NOMO-1 treated with dmso at 0.1 percent for 144 hours (cell line): ENCODE measurements around the gene PDE4B.

Source experiments
- DNase-seq: peaks from one replicate; lab custom pipeline; 2025; ENCODE audit not compliant: unreplicated experiment; lab: John Stamatoyannopoulos, UW

The PDE4B gene

GRCh38 chr1:66253330-66253921 is 460.7 kb downstream of the PDE4B start:
- DNase-seq: peak; percentile 47

DNA sequence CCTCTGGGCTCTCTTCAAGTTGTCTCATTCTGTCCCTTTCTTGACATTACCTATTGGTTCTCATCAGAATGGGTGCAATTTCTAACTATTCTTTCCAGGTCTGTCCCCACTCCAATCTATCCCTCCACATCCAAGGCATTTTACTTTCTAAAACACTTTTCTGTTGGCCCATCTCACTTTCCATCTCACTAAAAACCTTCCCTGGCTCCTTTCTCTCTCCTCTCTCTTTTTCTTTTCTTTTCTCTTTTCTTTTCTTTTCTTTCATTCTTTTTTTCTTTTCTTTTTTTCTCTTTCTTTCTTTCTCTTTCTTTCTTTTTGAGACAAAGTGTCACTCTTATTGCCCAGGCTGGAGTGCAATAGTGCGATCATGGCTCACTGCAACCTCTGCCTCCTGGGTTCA is 462.1 kb downstream of the PDE4B start:
- no peak for DNase-seq

- DNase-seq: no peak
Measured at GRCh38 chr1:66256629-66257572, 464.2 kb downstream of the PDE4B start.

- no peak for DNase-seq
Measured at GRCh38 chr1:66258404-66259105, 465.9 kb downstream of the PDE4B start.

DNA sequence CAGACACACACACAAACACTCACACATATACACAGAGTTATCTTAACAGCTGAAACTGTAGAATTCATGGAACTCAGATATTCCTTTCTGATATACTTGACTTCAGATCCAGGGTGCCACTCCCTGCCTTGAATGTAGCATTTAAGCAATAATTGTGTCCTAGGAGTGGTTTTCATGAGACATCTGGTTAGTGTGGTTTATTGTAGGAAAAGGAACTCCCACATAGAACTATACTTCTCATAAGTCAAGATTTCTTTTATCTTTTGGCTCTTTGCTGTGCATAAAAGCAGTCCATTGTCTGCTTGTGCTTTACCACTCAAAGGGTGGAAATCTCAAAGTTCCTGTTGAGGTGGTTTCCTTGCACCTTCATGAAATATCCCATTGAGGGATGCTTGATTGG is 468.7 kb downstream of the PDE4B start:
- DNase-seq: no peak

DNA sequence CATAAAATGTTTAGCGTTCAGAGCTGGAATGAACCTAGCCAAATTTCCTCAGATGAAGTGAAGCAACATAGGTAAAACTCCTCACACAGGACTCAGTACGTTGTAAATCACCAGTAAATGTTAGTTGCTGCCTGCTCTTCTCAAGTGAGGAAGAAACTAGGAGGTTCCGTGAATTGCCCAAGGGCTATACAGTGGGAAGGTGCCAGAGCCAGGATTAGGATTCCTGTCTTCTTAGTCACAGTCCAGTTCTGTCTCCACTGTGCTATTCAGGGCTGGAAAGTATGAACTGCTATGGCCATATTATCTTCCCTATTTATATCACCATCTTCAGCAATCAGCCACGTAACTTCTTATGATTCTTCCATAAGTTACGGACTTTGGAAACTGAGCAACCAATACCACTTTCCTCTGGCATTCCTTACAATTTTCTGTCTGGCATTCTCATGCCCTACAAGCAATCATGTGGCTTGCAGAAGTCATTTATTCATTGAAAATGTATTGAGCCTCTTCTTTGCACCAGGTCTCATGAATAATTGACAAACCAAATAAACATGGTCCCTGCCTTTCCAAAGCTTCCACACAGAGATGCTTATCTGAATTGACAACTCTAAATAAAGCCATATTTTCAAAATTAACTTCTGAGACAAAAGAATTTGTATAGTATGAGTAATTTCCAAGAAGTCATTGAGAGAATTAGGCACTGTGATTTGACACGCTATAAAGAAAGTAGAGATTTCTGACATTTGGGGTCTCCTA is 469.7 kb downstream of the PDE4B start:
- no peak for DNase-seq

- no peak for DNase-seq
Measured at GRCh38 chr1:66265268-66265667, 472.6 kb downstream of the PDE4B start.

DNA sequence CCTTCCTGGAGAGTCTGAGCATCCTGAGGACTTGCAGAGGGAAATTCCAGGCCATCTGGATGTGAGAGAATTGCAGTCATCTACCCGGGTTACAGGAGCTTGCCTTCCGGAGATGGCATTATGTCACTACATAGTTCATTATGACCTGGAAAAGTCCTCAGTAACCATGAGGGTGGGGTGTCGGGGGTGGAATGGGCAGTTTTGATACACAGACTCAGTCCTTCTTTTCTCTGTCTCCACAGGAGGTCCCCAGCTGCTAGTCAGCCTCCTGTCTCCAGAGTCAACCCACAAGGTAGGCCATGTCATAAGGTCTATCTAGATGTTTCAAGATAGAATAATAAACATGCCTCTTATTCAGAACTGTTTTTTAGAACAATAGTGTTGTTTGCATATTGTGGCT is 473.1 kb downstream of the PDE4B start:
- no peak for DNase-seq

GRCh38 chr1:66266350-66266749 is 473.7 kb downstream of the PDE4B start:
- no peak for DNase-seq

DNA sequence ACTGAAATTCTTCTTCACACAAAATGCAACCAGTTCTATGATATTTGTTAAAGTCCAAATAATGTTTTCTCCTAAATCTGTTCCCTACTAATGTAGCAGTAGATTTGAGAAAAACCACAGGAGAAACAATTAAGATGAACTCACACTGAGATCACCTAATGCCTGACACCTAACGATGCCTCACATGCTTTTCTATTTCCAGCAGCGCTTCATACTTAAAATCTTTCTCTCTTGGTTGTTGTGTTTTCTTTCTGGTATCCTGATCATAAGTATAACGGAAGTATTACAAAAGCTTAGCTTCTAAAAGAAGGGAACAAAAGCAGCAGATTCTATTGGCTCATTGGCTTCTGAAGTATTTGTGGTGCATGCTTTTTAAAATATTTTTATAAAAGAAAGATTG is 474.1 kb downstream of the PDE4B start:
- no peak for DNase-seq

DNA sequence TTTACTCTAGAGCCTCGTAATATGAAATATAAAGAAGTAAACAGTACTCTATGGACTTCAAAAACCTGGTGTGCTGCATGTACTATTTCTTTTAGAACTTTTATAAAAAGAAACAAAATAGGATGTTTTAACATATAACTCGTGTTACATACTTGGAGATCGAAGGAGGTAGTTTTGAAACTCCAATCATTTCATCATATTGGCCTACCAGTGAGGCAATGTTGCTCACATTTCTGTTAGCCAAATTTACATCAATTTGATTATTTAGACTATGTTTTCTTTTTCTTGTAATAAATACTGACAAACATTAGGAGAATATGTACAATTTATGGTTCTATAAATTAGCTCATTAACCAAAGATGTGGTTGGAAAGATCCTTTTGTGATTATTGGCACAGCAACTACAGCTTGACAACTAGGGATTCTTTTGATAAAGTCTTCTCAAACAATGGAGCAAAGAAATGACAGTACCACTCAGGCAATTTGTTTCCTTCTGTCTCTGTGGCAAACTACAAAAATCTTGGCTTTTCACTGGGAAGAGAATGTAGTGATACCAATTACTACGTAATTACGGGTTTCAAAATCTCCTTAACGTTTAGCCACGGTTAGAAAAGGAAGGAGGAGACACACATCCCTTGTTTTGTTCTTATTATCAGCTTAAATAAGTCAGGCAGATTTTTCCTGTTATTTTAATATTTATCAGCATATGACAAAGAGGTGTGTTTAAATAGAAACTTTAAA is 474.7 kb downstream of the PDE4B start:
- DNase-seq: no peak

GRCh38 chr1:66269222-66269621 is 476.5 kb downstream of the PDE4B start:
- DNase-seq: no peak

- DNase-seq: peak; percentile 26
Measured at GRCh38 chr1:66270119-66270812, 477.6 kb downstream of the PDE4B start.

DNA sequence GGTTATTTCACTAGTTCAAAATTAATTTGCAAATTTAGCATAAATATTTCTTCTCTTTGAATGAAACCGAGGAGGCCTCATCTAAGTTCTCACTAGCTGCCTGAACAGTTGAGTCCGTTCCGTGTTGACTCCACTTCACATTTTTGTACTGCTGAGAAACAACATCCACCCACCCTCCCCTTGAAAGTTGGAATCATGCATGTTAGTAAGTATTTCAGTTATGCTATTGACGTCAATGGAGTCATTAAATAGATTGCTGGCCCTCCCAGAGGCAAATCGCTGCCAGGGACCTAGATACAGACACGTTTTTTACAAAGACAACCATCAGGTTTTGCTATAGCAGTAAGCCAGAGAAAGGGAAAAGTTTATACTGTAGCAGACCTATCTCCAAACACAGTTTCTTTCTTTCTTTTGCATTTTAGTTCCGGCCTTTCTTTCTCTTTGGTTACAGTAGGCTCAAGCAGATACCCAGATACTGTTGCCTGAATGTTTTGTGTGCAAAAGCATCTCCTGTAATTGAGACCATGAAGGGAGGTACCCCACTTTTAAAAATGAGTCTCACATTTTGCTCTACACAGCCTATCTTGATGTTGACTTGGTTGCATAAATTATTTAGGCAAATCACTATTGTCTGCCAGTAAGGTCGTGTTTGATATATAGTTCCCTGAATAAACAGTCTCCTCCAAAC is 478.7 kb downstream of the PDE4B start:
- DNase-seq: peak; percentile 65

DNA sequence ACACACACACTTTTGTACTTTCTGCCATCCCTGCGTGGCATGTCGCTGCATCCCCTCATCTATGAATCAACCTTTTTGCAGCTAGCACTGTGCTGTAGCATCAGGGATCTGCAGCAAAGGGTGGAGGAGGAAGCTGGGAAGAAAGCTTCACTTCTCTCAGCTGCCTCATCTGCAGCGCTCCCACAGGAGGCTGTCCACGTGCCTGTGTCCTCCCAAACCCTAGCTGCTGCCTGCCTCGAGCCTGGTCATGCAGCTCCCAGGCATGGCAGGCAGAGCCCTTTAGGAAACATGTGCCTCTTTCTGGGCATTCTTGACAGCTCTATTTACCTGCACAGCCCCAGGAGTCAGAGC is 479.2 kb downstream of the PDE4B start:
- DNase-seq: no peak

DNA sequence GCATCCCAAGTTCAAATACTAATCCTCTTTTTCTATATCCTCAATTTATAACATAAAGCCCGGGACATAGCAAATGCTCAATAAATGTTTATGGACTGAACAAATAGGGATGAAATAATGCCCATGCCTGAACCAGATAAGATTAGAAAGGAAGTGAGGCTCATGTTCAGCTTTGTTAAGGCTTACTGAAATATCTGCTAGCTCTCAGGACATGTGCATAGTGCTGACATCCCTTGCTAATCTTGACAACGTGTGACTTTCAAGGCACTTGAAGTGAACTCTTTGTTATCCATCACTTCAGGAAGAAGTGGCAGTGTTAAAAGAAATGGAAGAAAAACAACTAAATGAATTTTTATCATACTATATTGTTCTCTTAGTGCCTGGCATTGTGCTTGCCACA is 481.0 kb downstream of the PDE4B start:
- DNase-seq: no peak

- DNase-seq: no peak
Measured at GRCh38 chr1:66274634-66275033, 481.9 kb downstream of the PDE4B start.

DNA sequence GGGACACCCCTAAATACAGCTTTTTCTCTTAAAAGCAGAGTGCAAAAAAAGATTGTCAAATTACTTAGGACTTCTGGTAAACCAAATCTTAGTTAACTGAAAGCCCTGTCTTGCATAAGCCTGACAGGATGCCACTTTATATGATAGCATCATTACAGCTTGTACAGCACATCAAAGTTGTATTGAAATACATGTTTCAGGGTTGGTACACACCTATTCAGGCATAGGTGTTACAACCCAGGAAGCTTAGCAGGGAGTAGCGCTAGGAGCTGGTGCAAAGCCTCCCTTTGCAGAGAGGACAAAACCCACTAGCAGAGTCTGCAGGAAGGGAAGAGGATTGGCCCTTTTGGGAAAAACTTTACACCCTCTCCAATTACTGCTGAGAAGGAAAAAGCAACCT is 482.4 kb downstream of the PDE4B start:
- DNase-seq: no peak

- DNase-seq: no peak
Measured at GRCh38 chr1:66275601-66276023, 482.9 kb downstream of the PDE4B start.
